Activated effector memory CD4-positive, alpha-beta T cell treated with Interleukin-2 at 50 U/mL for 16 hours (primary cell): ENCODE data around the gene ABTB2.
"Not testable (repeated sequence)": the region's sequence is repeated elsewhere in the genome, so short reads cannot be mapped to it uniquely, and the experiment has no call there.

Source experiments
- DNase-seq: peaks from one replicate; pipeline ENCODE4 v3.0.0-alpha.2; 2020

ABTB2 gene

DNA sequence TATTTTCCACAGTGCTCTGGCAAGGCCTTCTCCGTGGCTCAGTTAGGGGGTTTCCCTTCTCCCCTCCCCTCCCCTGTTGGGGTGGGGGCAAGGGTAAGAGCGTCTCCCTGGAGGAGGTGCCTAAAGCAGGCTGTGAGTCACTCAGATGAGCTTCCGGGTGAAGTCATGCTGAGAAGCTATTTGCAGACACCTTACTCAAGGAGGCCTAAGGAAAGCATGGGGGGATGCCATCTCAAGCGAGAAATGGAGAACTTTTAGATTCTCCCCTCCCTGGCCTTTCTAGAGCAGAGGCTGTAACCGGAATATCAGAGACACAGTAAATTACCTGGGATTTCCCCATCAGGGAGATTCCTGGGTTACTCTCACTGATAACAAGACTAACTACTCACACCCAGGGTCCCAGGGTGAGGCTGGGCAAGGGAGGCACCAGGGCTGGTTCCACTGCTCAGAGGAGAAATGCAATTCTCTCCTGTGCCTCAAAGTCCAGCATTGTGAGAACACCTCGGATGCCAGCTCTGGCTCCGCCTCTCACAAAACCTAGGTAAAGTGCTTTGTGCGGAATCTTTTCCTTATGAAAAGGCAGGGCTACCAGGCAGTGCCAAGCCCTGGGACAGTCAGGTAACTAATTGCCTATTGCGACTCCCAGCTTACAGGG lies 123.6 kb downstream of the ABTB2 start:
- DNase-seq, result peak; percentile 55

GRCh38 chr11:34233215-34233614 lies 124.6 kb downstream of the ABTB2 start:
- no peak for DNase-seq

GRCh38 chr11:34232807-34233206 lies 125.0 kb downstream of the ABTB2 start:
- DNase-seq, result no peak

- no peak for DNase-seq
Measured at GRCh38 chr11:34226210-34226609, 131.6 kb downstream of the ABTB2 start.

- no peak for DNase-seq
Measured at GRCh38 chr11:34225091-34225490, 132.7 kb downstream of the ABTB2 start.

DNA sequence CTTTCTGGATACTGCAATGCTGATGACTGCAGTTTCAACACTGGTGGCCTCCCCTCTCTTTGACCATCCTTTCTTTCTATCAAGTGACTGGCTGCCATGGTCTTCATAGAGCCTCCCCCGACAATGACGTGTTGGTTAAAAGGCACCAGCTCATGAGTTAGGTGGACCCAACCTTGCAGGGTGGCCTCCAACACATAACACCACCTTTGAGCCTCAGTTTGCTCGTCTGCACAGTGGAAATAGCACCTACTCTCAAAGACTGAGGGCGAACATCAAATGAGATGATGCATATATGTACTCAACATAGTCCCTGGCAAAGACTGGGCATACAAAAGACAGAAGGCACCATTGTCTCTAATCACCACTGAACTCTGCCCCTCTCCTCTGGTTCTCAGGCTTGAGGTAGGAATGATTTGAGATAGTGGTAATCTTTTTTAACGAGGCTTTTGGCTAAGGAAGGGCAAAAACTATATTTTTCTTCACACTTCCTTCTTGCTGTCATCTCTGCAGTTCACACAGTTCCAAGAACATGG lies 133.3 kb downstream of the ABTB2 start:
- DNase-seq, result no peak

DNA sequence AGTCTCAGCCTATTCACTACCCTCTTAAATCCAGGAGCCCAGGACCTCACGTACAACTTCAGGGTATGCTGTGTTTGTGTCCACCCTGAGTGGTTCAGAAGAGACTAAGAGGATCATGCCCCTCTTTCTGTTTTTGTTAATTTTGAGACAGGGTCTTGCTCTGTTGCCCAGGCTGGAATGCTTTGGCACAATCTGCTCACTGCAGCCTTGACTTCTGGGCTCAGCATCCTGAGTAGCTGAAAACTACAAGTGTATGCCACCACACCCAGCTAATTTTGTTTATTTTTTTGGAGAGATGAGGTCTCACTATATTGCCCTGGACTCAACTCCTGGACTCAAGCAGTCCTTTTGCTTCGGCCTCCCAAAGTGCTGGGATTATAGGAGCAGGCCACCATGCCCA lies 133.9 kb downstream of the ABTB2 start:
- no peak for DNase-seq

DNA sequence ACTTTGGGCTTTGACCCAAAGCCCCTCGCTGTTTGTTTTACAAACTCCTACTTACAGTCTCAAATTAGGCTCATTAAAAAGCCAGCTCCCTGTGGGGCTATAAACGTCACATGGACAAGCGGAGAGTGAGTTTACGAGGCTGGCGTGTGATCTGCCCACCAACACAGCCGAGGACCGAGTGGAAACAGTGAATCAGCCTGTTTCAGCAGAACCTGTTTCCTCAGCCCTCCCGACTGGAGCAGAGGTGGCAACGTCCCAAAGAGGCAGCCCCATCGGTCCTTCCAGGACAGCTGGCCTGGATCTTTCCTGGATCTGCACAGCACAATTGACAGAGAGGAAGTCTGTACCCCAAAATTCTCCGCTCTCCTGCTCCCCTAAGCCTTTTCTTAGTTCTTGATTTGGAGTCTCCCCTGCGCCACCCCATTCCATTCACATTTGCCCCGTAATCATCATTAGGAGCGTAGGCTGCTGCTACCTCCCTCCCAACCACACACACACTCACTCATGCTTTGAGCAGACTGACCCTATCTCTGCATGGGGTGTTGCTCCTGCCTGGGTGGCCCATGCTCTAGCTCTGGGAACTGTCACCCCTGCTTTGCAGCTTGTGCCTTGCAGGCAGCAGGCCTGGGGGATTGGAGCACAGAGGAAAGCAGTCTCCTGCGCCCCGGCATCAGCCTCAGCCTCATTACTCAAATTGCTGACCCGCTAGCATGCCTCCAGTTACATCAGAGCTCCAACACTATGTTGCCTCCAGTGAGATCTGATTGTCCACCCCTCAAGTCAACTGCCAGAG lies 134.6 kb downstream of the ABTB2 start:
- no peak for DNase-seq

GRCh38 chr11:34222030-34222429 lies 135.8 kb downstream of the ABTB2 start:
- DNase-seq, result no peak

GRCh38 chr11:34219941-34220370 lies 137.9 kb downstream of the ABTB2 start:
- no peak for DNase-seq

DNA sequence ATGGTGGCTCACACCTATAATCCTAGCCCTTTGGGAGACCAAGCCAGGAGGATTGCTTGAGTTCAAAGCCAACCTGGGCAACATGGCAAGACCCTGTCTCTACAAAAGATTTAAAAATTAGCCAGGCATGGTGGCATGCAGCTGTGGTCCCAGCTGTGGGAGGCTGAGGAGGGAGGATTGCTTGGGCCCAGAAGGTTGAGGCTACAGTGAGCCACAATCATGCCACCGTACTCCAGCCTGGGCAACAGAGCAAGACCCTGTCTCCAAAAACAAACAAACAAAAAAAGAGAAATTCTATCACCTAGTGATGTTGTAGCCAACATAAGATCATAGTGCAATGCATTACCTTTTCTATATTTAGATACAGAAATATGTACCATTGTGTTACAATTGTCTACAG lies 138.5 kb downstream of the ABTB2 start:
- no peak for DNase-seq

DNA sequence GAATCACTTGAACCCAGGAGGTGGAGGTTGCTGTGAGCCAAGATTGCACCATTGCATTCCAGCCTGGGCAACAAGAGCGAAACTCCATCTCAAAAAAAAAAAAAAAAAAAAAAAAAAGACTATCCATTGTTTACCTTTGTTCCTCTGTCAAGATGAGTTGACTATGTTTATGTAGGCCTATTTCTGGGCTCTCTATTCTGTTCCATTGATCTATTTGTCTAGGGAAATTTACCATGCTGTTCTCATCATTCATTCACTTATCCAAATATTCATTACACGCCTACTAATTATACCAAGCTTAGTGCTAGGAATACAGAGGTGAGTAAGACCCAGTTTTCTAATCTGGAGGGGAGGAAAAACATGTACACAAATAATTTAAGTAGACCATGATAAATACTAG lies 139.1 kb downstream of the ABTB2 start:
- DNase-seq, result not testable (repeated sequence)

DNA sequence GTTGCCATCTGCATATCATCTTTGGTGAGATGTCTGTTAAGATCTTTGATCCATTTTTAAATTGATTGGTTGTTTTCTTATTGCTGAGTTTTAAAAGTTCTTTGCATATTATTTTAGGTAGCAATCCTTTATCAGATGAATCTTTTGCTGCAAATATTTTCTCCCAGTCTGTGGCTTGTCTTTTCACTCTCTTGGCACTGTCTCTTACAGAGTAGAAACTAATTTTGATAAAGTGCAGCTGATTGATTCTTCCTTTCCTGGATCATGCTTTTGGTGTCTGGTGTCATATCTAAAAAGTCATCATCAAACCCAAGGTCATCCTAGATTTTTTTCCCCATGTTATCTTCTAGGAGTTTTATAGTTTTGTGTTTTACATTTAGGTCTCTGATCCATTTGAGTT lies 139.7 kb downstream of the ABTB2 start:
- DNase-seq, result no peak

DNA sequence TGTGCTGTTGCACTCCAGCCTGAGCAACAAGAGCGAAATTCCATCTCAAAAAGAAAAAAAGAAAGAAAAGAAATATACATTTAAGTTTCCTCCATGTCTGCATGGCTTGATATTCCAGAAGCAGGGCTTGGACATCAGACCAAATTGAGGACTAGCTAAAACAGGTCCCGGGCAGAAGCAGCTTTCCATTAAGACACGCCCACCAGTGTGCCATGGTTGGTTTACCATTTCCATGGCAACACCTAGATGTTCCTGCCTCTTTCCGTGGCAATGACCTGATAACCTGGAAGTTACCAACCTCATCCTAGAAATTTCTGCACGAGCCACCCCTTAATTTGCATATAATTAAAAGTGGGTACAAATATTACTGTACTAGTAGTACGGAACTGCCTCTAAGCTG lies 141.1 kb downstream of the ABTB2 start:
- DNase-seq, result no peak

DNA sequence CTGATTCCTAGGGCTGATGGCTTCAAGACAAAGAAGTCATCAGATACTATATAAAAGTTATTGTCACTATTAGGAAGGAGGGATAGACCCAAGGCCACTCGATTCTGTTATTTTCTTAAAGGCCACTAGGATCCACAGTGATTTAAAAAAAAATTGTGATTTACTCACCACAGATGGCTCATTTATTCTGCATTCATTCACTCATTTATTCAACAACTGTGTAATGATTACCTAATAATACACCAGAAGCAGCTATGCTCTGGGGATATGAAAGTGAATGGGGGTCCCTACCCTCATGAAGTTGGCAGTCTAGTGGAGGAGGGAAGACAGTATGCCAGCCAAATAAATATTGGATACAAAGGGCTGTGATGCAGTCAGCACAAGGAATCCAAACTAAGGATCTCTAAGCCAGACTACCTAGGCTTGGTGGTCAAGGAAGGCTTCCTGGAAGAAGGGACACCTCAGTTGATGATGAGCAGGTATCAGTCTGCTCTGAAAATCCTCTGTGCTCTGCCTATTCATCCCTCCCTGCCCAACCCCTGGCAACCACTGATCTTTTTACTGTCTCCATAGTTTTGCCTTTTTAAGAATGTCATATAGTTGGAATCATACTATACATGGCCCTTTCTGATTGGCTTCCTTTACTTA lies 141.9 kb downstream of the ABTB2 start:
- no peak for DNase-seq

DNA sequence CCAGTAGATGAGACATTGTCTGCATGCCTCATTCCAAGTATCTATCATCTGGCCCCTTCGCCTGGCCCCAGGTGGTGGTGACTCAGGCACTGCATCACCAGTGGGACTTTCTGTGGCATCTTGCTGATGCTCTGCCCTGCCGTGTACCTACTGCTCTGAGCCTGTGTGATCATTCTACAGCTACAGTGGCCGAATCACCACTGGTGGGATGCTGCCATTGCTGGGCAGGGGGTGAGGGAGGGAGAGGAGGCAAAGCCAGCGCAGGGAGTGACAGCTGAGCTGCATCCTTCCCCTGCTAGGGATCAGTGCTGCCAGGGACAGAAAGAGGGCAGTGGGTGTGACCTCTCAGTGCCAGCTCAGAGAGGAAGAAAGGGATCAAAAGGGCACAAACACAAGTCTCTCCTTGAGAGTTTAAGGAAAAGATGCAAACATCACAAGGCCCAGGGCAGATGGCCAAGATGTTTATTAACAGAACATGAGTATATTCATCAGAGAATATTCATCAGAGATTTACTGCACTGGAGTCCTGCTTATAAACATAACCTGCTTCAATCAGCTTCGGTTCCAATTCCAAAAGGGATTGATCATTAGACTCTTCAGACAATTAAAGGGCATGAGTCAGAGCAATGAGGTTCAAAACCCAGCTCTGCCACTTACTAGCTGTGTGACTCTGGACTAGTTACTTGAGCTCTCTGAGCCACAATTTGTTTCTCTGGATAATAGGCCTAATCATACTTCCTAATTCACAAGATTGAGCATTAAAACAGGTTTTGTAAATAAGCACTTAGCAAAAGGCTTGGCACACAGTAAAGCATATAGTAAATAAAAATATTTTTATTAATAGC lies 142.6 kb downstream of the ABTB2 start:
- no peak for DNase-seq

DNA sequence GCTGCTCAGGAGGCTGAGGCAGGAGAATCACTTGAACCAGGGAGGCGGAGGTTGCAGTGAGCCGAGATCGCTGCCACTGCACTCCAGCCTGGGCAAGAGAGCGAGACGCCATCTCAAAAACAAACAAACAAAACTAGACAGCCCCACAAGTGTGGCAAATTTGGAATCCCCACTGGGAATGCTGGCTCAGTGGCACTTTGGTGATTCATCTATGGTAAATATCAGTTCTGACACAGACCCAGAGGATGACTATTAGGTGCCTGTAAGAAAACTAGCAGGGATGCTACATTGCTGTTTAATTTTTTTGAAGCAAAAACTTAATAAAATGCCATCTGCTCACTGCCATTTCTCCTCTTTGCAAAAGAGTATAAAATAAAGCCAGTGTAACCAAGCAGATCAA lies 144.4 kb downstream of the ABTB2 start:
- no peak for DNase-seq

- no peak for DNase-seq
Measured at GRCh38 chr11:34212566-34212965, 145.2 kb downstream of the ABTB2 start.

GRCh38 chr11:34209809-34210208 lies 148.0 kb downstream of the ABTB2 start:
- no peak for DNase-seq

GRCh38 chr11:34208266-34209135 lies 149.3 kb downstream of the ABTB2 start:
- DNase-seq, result no peak

- DNase-seq, result no peak
Measured at GRCh38 chr11:34207487-34208180, 150.2 kb downstream of the ABTB2 start.
